NCI-H2227 (cell line): ENCODE data around the gene AP1G1.
A peak's percentile ranks its signal among the peaks of the same experiment; 100 is the strongest.
"Not testable (repeated sequence)": the region's sequence is repeated elsewhere in the genome, so short reads cannot be mapped to it uniquely, and the experiment has no call there.

Source experiments
- DNase-seq: peaks from one replicate; lab custom pipeline; 2025; ENCODE audit not compliant: unreplicated experiment; lab: John Stamatoyannopoulos, UW

The AP1G1 gene

GRCh38 chr16:71810155-71810530 is 1.5 kb upstream of the AP1G1 start:
- DNase-seq: not testable (repeated sequence)

GRCh38 chr16:71807905-71808592 is 585 bp downstream of the AP1G1 start:
- DNase-seq: peak; percentile 32

GRCh38 chr16:71803305-71803690 is 5.3 kb downstream of the AP1G1 start:
- no peak for DNase-seq

GRCh38 chr16:71796501-71797097 is 12.0 kb downstream of the AP1G1 start:
- no peak for DNase-seq

- DNase-seq: no peak
Observed at GRCh38 chr16:71794943-71795342, 13.7 kb downstream of the AP1G1 start.

- no peak for DNase-seq
Observed at GRCh38 chr16:71794018-71794417, 14.6 kb downstream of the AP1G1 start.

- no peak for DNase-seq
Observed at GRCh38 chr16:71792176-71792575, 16.5 kb downstream of the AP1G1 start.

- DNase-seq: not testable (repeated sequence)
Observed at GRCh38 chr16:71790329-71790728, 18.3 kb downstream of the AP1G1 start.

- DNase-seq: no peak
Observed at GRCh38 chr16:71789136-71789535, 19.5 kb downstream of the AP1G1 start.

- DNase-seq: no peak
Observed at GRCh38 chr16:71788578-71788977, 20.1 kb downstream of the AP1G1 start.

- DNase-seq: not testable (repeated sequence)
Observed at GRCh38 chr16:71785143-71785542, 23.5 kb downstream of the AP1G1 start.

GRCh38 chr16:71784093-71784492 is 24.5 kb downstream of the AP1G1 start:
- no peak for DNase-seq

- DNase-seq: no peak
Observed at GRCh38 chr16:71781741-71782140, 26.9 kb downstream of the AP1G1 start.

GRCh38 chr16:71780521-71781089 is 28.0 kb downstream of the AP1G1 start:
- DNase-seq: no peak

- DNase-seq: no peak
Observed at GRCh38 chr16:71778780-71779179, 29.9 kb downstream of the AP1G1 start.

- DNase-seq: no peak
Observed at GRCh38 chr16:71777329-71777728, 31.3 kb downstream of the AP1G1 start.

GRCh38 chr16:71775949-71776348 is 32.7 kb downstream of the AP1G1 start:
- no peak for DNase-seq

GRCh38 chr16:71771571-71771970 is 37.1 kb downstream of the AP1G1 start:
- DNase-seq: no peak

- DNase-seq: no peak
Observed at GRCh38 chr16:71769222-71769621, 39.4 kb downstream of the AP1G1 start.

- no peak for DNase-seq
Observed at GRCh38 chr16:71767060-71767900, 41.4 kb downstream of the AP1G1 start.

- DNase-seq: no peak
Observed at GRCh38 chr16:71762186-71762585, 46.4 kb downstream of the AP1G1 start.

- no peak for DNase-seq
Observed at GRCh38 chr16:71761097-71761496, 47.5 kb downstream of the AP1G1 start.
